Endodermal cell (in vitro differentiated cells): ENCODE results near the gene C16orf86. TPM values are rescaled to one million over a fixed set of nuclear protein-coding genes. Genes with fewer than 3 reads are reported as not detected.

Experiments
- DNase-seq: peaks from one replicate; pipeline ENCODE4 v3.0.0-alpha.2; 2017
- H3K27ac ChIP-seq: 2 replicates; pipeline ENCODE4 v1.5.1; 2013; ENCODE audit warnings: mild to moderate bottlenecking, low read depth, low read length, moderate library complexity
- H3K27me3 ChIP-seq: 2 replicates; pipeline ENCODE4 v1.6.1; 2013; ENCODE audit warnings: mild to moderate bottlenecking, low read length, moderate library complexity; ENCODE audit not compliant: insufficient read depth, control insufficient read depth, poor library complexity, severe bottlenecking
- H3K36me3 ChIP-seq: 2 replicates; pipeline ENCODE4 v1.7.0; 2013; ENCODE audit warnings: mild to moderate bottlenecking, low read length, moderate library complexity; ENCODE audit not compliant: control insufficient read depth, insufficient read depth
- H3K4me1 ChIP-seq: one replicate; pipeline ENCODE4 v1.7.0; 2013; ENCODE audit warnings: low read length; ENCODE audit not compliant: control insufficient read depth, insufficient read depth
- H3K4me3 ChIP-seq: 2 replicates; pipeline ENCODE4 v1.5.1; 2013; ENCODE audit warnings: mild to moderate bottlenecking, low read length, moderate library complexity
- H3K9ac ChIP-seq: 2 replicates; pipeline ENCODE4 v1.6.1; 2013; ENCODE audit warnings: mild to moderate bottlenecking, low read length, moderate library complexity; ENCODE audit not compliant: poor library complexity, severe bottlenecking; ENCODE audit errors: extremely low read depth
- H3K9me3 ChIP-seq: 2 replicates; pipeline ENCODE4 v1.6.1; 2013; ENCODE audit warnings: mild to moderate bottlenecking, low read length, moderate library complexity; ENCODE audit not compliant: control insufficient read depth
- H3K27ac Mint-ChIP-seq: 2 replicates; pipeline ENCODE4 v1.8.0; 2020; ENCODE audit warnings: mixed read lengths
- H3K27me3 Mint-ChIP-seq: 2 replicates; pipeline ENCODE4 v1.8.0; 2021; ENCODE audit warnings: mild to moderate bottlenecking, mixed read lengths; ENCODE audit not compliant: insufficient read depth
- H3K36me3 Mint-ChIP-seq: 2 replicates; pipeline ENCODE4 v1.8.0; 2020; ENCODE audit warnings: low read depth, mixed read lengths
- H3K4me1 Mint-ChIP-seq: 2 replicates; pipeline ENCODE4 v1.8.0; 2020; ENCODE audit warnings: mixed read lengths
- H3K4me3 Mint-ChIP-seq: 2 replicates; pipeline ENCODE4 v1.8.0; 2020; ENCODE audit warnings: mild to moderate bottlenecking, moderate library complexity, mixed read lengths
- H3K9me3 Mint-ChIP-seq: 2 replicates; pipeline ENCODE4 v1.8.0; 2020; ENCODE audit warnings: mild to moderate bottlenecking, mixed read lengths
- WGBS, 2 experiments: methylation state at CpG; one replicate each; pipeline versions ENCODE4 v1.1.5 to v1.1.7; 2013; ENCODE audit warnings: missing lambda C conversion rate in 2 of 2, mixed read lengths in 1 of 2; ENCODE audit not compliant: insufficient coverage in 1 of 2, insufficient read length in 1 of 2; 5-methylcytosine and 5-hydroxymethylcytosine counted together
- total RNA-seq, 2 donors: library from RNA; stranded (reverse); fragmentation: NEBNext Ultra II Directional in 1 of 2; extraction: Animal tissue kit (Norgen Biotek cat#: 25700) in 1 of 2; gene quantifications; 2 replicates in 1 of 2; 3 replicates in 1 of 2; pipeline ENCODE4 v1.2.1, GENCODE V29; 2021
- TF ChIP-seq, protein P1 (sequence below): fragments of 200-600 bp; sonication (generic); conservative IDR thresholded peaks from 2 replicates; pipeline ENCODE4 v1.5.0; 2021; ENCODE audit warnings: antibody characterized with exemption, mild to moderate bottlenecking

Gene C16orf86
- total RNA-seq, 2 donors from 2014 or later = 3.6 to 4.7 TPM

DNA sequence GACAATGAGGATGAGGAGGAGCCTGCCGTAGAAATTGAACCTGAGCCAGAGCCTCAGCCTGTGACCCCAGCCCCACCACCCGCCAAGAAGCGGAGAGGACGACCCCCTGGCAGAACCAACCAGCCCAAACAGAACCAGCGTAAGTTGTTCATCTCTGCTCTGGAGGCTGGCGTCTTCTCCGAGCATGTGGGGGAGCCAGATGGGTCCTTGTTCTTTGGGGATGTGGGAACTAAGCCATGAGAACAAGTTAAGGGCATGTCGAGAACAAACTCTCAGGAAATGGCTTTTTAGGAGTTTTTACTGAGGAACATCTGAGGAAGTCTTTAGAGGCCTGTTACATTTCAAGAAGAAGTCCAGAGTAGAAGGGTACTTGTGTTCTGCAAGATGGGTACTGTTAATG lies 29.9 kb upstream of the C16orf86 start:
- DNase-seq = no peak
- Mint-ChIP-seq H3K4me3 (no peak overlapping the region), H3K27me3 (no peaks in the 10 kb centered on the region), H3K27ac (no peak overlapping the region), H3K4me1 (no peaks in the 10 kb centered on the region), H3K36me3 (peaks cover 60% of the 10 kb centered on the region), H3K9me3 (no peaks in the 10 kb centered on the region)
- Histone ChIP-seq H3K27me3 (no peaks in the 10 kb centered on the region), H3K27ac (no peak overlapping the region), H3K4me3 (no peak overlapping the region), H3K9me3 (no peaks in the 10 kb centered on the region), H3K36me3 (peaks cover 66% of the 10 kb centered on the region), H3K9ac (no peak overlapping the region), H3K4me1 (no peaks in the 10 kb centered on the region)
- WGBS, 2 experiments = 95 to 100% methylated on average over 4 to 8 of the region's 8 CpGs
- TF ChIP-seq, protein P1, sequence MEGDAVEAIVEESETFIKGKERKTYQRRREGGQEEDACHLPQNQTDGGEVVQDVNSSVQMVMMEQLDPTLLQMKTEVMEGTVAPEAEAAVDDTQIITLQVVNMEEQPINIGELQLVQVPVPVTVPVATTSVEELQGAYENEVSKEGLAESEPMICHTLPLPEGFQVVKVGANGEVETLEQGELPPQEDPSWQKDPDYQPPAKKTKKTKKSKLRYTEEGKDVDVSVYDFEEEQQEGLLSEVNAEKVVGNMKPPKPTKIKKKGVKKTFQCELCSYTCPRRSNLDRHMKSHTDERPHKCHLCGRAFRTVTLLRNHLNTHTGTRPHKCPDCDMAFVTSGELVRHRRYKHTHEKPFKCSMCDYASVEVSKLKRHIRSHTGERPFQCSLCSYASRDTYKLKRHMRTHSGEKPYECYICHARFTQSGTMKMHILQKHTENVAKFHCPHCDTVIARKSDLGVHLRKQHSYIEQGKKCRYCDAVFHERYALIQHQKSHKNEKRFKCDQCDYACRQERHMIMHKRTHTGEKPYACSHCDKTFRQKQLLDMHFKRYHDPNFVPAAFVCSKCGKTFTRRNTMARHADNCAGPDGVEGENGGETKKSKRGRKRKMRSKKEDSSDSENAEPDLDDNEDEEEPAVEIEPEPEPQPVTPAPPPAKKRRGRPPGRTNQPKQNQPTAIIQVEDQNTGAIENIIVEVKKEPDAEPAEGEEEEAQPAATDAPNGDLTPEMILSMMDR = no peak

DNA sequence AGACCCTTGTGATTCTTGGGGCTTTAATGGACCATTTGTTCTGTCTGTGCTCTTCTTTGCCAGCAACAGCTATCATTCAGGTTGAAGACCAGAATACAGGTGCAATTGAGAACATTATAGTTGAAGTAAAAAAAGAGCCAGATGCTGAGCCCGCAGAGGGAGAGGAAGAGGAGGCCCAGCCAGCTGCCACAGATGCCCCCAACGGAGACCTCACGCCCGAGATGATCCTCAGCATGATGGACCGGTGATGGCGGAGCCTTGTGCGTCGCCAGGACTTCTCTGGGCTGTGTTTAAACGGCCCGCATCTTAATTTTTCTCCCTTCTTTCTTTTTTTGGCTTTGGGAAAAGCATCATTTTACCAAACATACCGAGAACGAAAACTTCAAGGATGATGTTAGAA lies 29.0 kb upstream of the C16orf86 start:
- peaks cover 57% of the 10 kb centered on the region for H3K36me3 ChIP-seq
- H3K27ac Mint-ChIP-seq = no peak overlapping the region

DNA sequence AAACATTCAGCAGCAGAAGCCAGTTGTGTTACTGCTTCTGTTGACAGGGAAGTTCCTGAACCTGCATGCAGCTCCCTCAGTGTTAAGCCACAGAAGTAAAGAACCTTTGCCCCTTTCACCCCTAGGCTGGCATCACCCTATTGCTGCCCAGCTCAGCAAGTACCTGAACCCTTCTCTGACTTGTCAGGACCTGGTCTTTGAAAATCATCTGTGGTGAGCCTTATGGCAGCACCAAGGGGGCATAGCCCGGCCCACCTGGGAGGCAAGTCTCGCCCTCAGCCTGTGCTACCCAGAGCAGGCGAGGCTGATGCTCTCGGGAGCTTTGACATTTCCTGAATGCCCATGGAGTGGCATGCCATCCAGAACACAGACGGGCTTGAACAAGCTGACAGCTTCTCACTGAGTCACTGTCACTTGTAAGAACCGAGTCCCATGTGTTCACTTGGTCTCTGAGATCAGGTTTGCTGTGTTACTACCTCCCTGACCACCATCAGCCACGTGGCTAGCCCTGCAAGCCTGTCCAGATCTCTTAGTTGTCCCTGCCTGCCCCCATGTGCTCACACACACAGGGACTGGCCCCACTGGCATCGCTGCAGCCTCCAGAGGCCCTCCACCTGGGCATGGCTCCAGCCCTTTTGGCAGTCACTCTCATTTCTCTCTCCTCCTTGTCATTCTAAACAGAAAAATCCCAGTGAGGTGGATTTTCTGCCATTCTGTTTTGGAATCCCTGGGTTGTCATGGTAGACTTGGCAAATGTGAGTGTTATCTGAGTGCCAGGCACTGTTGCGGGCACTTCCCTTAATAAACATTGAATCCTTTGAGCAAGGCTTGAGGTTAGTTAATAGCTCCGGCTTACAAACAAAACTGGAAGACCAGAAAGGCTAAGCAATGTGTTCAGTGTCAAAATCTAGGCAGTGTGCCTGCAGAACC lies 24.6 kb upstream of the C16orf86 start:
- Mint-ChIP-seq H3K27me3 (peaks cover 26% of the 10 kb centered on the region), H3K9me3 (no peaks in the 10 kb centered on the region), H3K27ac (no peak overlapping the region), H3K36me3 (peaks cover 30% of the 10 kb centered on the region), H3K4me3 (no peak overlapping the region), H3K4me1 (no peaks in the 10 kb centered on the region)
- WGBS, 2 experiments = 83 to 85% methylated on average over 7 to 10 of the region's 10 CpGs
- TF ChIP-seq, protein P1 = no peak
- H3K27me3 ChIP-seq = no peaks in the 10 kb centered on the region
- no peak overlapping the region for H3K9ac ChIP-seq
- H3K36me3 ChIP-seq = peaks cover 20% of the 10 kb centered on the region
- H3K9me3 ChIP-seq = no peaks in the 10 kb centered on the region
- H3K4me3 ChIP-seq = no peak overlapping the region
- no peaks in the 10 kb centered on the region for H3K4me1 ChIP-seq
- DNase-seq = no peak
- H3K27ac ChIP-seq = no peak overlapping the region

More for the DNA sequence above, 29.0 kb upstream of the C16orf86 start:
- no peak for DNase-seq
- H3K9me3 ChIP-seq = no peaks in the 10 kb centered on the region
- no peak overlapping the region for H3K9ac ChIP-seq
- H3K4me1 Mint-ChIP-seq = no peaks in the 10 kb centered on the region
- no peaks in the 10 kb centered on the region for H3K9me3 Mint-ChIP-seq
- H3K27me3 Mint-ChIP-seq = no peaks in the 10 kb centered on the region
- no peak overlapping the region for H3K27ac ChIP-seq
- H3K36me3 Mint-ChIP-seq = peaks cover 52% of the 10 kb centered on the region
- no peak overlapping the region for H3K4me3 ChIP-seq
- TF ChIP-seq, protein P1 = no peak
- H3K27me3 ChIP-seq = no peaks in the 10 kb centered on the region
- H3K4me1 ChIP-seq = no peaks in the 10 kb centered on the region
- H3K4me3 Mint-ChIP-seq = no peak overlapping the region
- 94 to 97% methylated on average over 12 of the region's 12 CpGs for WGBS, 2 experiments
